Hematopoietic multipotent progenitor cell treated with erythropoietin and hydrocortisone succinate and interleukin-3 and kit ligand, for 15 days (in vitro differentiated cells): ENCODE results near the gene LRFN3.
"Not testable (repeated sequence)": the region's sequence is repeated elsewhere in the genome, so short reads cannot be mapped to it uniquely, and the experiment has no call there.

Source experiments
- DNase-seq: peaks from one replicate; pipeline ENCODE4 v3.0.0-alpha.2; 2015; ENCODE audit warnings: low spot score

The LRFN3 gene

DNA sequence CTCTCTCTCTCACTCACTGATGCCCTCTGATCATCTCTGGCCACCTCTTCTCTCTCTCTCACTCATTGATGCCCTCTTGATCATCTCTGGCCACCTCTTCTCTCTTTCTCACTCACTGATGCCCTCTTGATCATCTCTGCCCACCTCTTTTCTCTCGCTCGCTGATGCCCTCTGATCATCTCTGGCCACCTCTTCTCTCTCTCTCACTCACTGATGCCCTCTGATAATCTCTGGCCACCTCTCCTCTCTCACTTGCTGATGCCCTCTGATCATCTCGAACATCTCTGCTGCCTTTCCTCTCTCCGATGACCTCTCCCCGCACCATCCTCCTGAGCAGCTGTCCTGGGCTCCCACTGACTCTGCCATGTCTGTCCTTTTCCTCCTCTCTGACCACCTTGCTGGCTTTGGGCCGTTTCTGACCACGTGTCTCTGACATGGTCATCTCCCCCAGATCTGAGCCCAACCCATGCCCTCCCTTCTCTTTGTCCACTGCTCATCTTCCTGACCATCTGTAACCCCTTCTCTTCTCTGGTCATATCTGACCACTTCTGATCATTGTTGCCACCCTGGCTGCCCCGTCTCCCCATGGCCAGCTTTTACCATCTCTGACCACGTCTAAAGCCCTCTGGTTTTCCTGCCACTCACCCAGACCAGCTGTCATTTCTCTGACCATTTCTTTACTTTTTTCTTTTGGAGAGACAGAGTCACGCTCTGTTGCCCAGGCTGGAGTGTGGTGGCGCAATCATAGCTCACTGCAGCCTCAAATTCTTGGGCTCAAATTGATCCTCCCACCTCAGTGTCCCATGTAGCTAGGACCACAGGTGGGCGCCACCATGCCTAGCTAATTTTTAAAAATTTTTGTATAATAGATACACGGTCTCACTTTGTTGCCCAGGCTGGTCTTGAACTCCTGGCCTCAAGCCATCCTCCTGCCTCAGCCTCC, 2.4 kb downstream of the LRFN3 start:
- DNase-seq = no peak

- no peak for DNase-seq
Observed at GRCh38 chr19:35939307-35940077, 3.3 kb downstream of the LRFN3 start.

DNA sequence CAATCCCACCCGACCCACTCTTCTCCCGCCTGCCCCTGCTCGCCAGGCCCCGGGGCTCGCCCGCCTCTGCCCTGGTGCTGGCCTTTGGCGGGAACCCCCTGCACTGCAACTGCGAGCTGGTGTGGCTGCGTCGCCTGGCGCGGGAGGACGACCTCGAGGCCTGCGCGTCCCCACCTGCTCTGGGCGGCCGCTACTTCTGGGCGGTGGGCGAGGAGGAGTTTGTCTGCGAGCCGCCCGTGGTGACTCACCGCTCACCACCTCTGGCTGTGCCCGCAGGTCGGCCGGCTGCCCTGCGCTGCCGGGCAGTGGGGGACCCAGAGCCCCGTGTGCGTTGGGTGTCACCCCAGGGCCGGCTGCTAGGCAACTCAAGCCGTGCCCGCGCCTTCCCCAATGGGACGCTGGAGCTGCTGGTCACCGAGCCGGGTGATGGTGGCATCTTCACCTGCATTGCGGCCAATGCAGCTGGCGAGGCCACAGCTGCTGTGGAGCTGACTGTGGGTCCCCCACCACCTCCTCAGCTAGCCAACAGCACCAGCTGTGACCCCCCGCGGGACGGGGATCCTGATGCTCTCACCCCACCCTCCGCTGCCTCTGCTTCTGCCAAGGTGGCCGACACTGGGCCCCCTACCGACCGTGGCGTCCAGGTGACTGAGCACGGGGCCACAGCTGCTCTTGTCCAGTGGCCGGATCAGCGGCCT, 4.1 kb downstream of the LRFN3 start:
- no peak for DNase-seq

GRCh38 chr19:35940839-35941238, 4.7 kb downstream of the LRFN3 start:
- no peak for DNase-seq

DNA sequence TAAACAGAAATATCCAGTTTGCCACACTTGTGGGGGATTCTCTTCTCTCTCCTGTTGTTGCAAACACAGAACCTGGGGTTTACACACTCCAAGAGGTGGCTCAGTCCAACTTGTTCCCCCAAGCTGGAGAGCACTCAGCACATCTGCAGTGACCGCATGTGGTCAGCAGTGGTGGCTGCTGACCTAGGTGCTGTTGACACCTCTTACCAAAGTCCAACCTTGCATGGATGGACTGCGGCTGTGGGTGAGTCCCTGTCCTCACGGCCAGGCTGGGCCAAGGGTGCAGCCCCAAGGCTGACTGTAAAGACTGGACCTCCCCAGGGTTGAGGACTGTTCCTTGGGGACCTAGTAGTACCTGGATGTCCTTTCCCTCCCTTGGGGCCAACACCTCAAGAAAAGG, 6.1 kb downstream of the LRFN3 start:
- DNase-seq = no peak

- no peak for DNase-seq
Observed at GRCh38 chr19:35943321-35944301, 7.4 kb downstream of the LRFN3 start.

GRCh38 chr19:35944556-35944955, 8.4 kb downstream of the LRFN3 start:
- no peak for DNase-seq

DNA sequence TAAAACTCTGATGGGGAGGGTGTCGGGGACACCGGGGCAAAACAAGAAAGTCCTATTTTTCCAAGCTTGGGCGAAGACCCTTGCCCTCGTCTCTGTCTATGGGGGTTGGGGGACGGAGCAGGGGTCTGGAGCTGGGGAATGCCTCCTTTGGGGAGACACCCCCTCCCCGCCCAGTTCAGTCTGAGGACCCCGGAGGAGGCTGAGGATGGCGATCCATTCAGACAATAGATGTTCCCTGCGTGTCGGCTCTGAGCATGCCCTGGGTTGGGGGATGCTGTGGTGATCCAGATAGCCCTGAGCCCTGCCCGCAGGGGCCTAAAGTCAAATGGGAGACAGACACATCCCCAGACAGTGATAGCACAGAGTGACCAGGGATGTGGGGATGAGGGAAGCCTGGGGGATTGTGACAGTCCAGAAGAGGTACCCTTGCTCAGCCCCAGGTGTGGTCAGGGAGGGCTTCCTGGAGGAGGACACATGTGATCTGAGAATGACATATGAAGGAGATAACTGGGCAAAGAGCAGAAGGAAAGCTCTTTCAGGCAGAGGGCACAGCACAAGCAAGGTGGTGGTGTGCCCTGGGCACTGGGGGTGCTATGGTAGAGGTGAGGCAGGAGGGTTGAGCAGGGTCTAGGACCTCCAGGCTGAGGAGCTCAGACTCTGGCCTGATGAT, 9.1 kb downstream of the LRFN3 start:
- no peak for DNase-seq

DNA sequence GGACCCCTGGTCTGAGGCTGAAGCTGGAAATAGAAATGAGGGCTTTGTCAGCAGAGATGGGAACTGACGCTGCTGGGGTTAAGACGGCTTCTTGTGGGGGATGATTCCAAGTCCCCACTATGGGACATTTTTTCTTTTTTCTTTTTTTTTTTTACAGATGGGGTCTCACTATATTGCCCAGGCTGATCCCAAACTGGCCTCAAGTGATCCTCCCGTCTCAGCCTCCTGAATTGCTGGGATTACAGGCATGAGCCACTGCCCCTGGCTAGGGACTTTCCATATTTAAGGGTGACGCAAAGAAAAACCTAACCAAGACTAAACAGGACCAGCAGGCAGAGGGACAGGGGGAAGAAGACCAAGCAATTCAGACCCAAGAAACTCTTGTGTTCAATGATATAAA, 10.0 kb downstream of the LRFN3 start:
- DNase-seq = no peak

DNA sequence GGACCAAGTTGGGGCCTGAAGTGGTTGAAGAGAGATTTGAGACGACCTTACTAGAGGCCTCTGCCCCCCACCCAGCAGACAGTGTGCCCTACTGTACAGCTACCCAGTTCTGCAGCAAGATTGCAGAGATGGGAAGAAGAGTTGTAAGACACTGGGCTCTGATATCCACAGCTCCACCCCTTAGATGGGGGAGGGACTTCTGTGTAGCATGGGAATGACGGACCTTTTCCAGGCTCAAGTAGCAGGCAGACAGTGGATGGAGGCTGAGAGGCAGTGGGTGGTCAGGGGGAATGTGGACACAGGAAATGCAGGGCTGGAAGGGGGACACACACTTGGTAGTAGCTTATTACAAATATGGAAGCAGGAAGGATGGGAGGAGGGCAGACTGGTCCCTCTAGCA, 13.0 kb downstream of the LRFN3 start:
- DNase-seq = no peak

- DNase-seq = no peak
Observed at GRCh38 chr19:35955881-35956634, 19.9 kb downstream of the LRFN3 start.

- not testable (repeated sequence) for DNase-seq
Observed at GRCh38 chr19:35957411-35957810, 21.2 kb downstream of the LRFN3 start.

- no peak for DNase-seq
Observed at GRCh38 chr19:35958660-35959039, 22.5 kb downstream of the LRFN3 start.

- peak; percentile 10 for DNase-seq
Observed at GRCh38 chr19:35959040-35959967, 23.1 kb downstream of the LRFN3 start.

DNA sequence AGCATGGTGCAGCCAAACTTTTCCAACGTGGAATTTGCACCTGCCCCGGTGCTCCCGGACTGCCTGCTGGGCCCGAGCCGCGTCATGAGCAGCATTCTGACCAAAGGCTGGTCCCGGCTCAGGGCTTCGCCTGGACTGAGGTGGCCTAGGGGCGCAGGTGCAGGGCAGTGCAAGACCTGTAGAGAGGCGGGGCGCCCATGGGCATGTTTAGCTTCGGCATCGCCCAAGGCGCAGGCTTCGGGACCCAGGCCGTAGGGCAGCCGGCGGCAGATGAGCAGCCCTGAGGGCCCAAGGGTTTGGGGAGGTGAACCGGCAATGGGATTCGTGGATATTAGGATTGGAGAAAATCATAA, 23.8 kb downstream of the LRFN3 start:
- no peak for DNase-seq

GRCh38 chr19:35960432-35960972, 24.3 kb downstream of the LRFN3 start:
- DNase-seq = no peak

DNA sequence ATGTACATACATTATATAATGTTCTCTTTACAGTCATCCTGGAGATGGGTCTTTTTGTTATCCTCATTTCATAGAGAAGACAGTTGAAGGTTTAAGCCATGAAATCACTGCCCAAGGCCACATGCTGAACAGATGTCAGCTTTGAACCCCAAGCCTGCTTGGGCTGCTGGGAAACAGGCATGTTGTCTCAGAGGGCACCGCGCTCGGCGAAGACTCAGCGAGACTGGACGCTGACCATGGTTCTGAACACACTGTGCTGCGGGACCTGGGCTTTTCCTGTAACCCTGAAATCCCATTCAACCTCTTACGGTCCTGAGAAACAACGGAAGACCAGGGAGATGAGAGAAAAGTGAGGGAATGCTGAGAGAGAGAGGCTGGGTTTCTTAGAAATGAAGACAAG, 27.3 kb downstream of the LRFN3 start:
- DNase-seq = no peak

- no peak for DNase-seq
Observed at GRCh38 chr19:35966771-35967170, 30.6 kb downstream of the LRFN3 start.

- DNase-seq = no peak
Observed at GRCh38 chr19:35973487-35973886, 37.3 kb downstream of the LRFN3 start.
